Transverse colon (tissue), 4 donors: ENCODE measurements around the gene THAP5. TPM values are rescaled to one million over a fixed set of nuclear protein-coding genes. Genes with fewer than 3 reads are reported as not detected.

Experiments used
- DNase-seq: peaks from one replicate; pipeline ENCODE4 v3.0.0-alpha.2; 2019
- H3K27ac ChIP-seq, 4 donors: fragments of 200-600 bp; sonication (generic); 2 replicates each; pipeline ENCODE4 v1.5.1; 2016 to 2018; ENCODE audit warnings: inconsistent platforms in 4 of 4
- H3K27me3 ChIP-seq: fragments of 200-600 bp; sonication (generic); 2 replicates; pipeline ENCODE4 v1.5.1; 2017; ENCODE audit warnings: inconsistent platforms
- H3K36me3 ChIP-seq, 4 donors: fragments of 200-600 bp; sonication (generic); 2 replicates each; pipeline ENCODE4 v1.5.1; 2017 to 2019; ENCODE audit warnings: inconsistent platforms in 4 of 4
- H3K4me1 ChIP-seq, 4 donors: fragments of 200-600 bp; sonication (generic); 2 replicates each; pipeline ENCODE4 v1.5.1; 2017 to 2020; ENCODE audit warnings: inconsistent platforms in 4 of 4
- H3K4me3 ChIP-seq, 4 donors: fragments of 200-600 bp; sonication (generic); 1 replicate in 1 of 4; 2 replicates in 3 of 4; pipeline versions ENCODE4 v1.5.1 to v1.6.1; 2017 to 2019; ENCODE audit warnings: inconsistent platforms in 4 of 4
- H3K9me3 ChIP-seq, 2 donors: fragments of 200-600 bp; sonication (generic); 2 replicates each; pipeline ENCODE4 v1.5.1; 2017 to 2019; ENCODE audit warnings: inconsistent platforms in 2 of 2
- EP300 ChIP-seq: sonication (generic); formaldehyde crosslinking; IDR thresholded peaks from one replicate; pipeline ENCODE4 v1.6.1; 2017; ENCODE audit warnings: antibody characterized with exemption, low read depth
- POLR2A ChIP-seq: fragments of 450-650 bp; IDR thresholded peaks from one replicate; pipeline ENCODE4 v1.6.1; 2016; ENCODE audit warnings: antibody characterized with exemption, mild to moderate bottlenecking, moderate library complexity
- POLR2AphosphoS5 ChIP-seq, 3 donors: sonication (generic); formaldehyde crosslinking; IDR thresholded peaks; one replicate each; pipeline ENCODE4 v1.6.1; 2016; ENCODE audit warnings: antibody characterized with exemption in 3 of 3
- WGBS, 2 donors: methylation state at CpG; one replicate each; pipeline ENCODE4 v1.1.5; 2018; ENCODE audit warnings: low coverage in 1 of 2; 5-methylcytosine and 5-hydroxymethylcytosine counted together
- in situ Hi-C, 4 donors: fragments of 200-750 bp; cut with MboI; loops; one replicate each; pipeline versions ENCODE4 v1.15.0 to v1.15.1; 2017; ENCODE audit warnings: low sequenced_read_pairs in 3 of 4, low pct_ligation_motif_present in 1 of 4, low pct_unique_long_range_greater_than_20kb in 1 of 4
- intact Hi-C: fragments of 100-400 bp; cut with DNase I; formaldehyde crosslinking; loops from one replicate; pipeline ENCODE4 v1.15.1; 2023; ENCODE audit warnings: low total_unique reads
- total RNA-seq, 4 donors: library from RNA; depleted of rRNA; stranded (reverse); fragments of >200 nt; gene quantifications; one replicate each; pipeline ENCODE4 v1.1.0, GENCODE V29; 2016
- TF ChIP-seq, protein P1 (sequence below), 5 experiments: fragments of 200-600 bp in 3 of 5; fragments of 450-650 bp in 2 of 5; sonication (generic) in 3 of 5; IDR thresholded peaks; 1 replicate in 2 of 5; 2 replicates in 3 of 5; pipeline ENCODE4 v1.5.1; 2016 to 2017; ENCODE audit warnings: antibody characterized with exemption in 5 of 5, inconsistent platforms in 3 of 5, mild to moderate bottlenecking in 2 of 5, moderate library complexity in 1 of 5

Gene THAP5
- total RNA-seq, 4 donors from 2014 or later: 2.2 to 19.1 (median 12.8) TPM

- Histone ChIP-seq H3K27ac (peak overlapping the region; percentile 97 to 100 (median 99)), H3K27me3 (no peaks in the 10 kb centered on the region), H3K4me3 (peak overlapping the region; percentile 58 to 95 (median 78)), H3K36me3 (no peaks in the 10 kb centered on the region), H3K9me3 (no peaks in the 10 kb centered on the region), H3K4me1 (peaks cover 14 to 40% (median 20%) of the 10 kb centered on the region in 4 donors)
- 0 to 1% methylated on average over 2 to 13 of the region's 22 CpGs for WGBS, 2 donors
- in situ Hi-C loops (loop anchor here in 1 of 4 donors (10.0 kb wide), 1 partner anchor 49 kb away; no protein-coding TSS in a partner anchor), intact Hi-C loops (loop anchor here (5.0 kb wide), 1 partner anchor 42 kb away; the partner anchor contains the start of genes DNAJB9 and THAP5)
- TF ChIP-seq POLR2AphosphoS5 (IDR thresholded peaks at IDR 0.05) (peak in 1 of 3 donors; percentile 79), POLR2A (no peak)
- TF ChIP-seq, protein P1, sequence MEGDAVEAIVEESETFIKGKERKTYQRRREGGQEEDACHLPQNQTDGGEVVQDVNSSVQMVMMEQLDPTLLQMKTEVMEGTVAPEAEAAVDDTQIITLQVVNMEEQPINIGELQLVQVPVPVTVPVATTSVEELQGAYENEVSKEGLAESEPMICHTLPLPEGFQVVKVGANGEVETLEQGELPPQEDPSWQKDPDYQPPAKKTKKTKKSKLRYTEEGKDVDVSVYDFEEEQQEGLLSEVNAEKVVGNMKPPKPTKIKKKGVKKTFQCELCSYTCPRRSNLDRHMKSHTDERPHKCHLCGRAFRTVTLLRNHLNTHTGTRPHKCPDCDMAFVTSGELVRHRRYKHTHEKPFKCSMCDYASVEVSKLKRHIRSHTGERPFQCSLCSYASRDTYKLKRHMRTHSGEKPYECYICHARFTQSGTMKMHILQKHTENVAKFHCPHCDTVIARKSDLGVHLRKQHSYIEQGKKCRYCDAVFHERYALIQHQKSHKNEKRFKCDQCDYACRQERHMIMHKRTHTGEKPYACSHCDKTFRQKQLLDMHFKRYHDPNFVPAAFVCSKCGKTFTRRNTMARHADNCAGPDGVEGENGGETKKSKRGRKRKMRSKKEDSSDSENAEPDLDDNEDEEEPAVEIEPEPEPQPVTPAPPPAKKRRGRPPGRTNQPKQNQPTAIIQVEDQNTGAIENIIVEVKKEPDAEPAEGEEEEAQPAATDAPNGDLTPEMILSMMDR (IDR thresholded peaks at IDR 0.05): peak in 1 of 5 experiments; percentile 25
- DNase-seq: no peak
Measured at GRCh38 chr7:108525327-108525984, 44.0 kb downstream of the THAP5 start.

GRCh38 chr7:108522780-108523179, 46.7 kb downstream of the THAP5 start:
- TF ChIP-seq, protein P1 (IDR thresholded peaks at IDR 0.05): no peak
- TF ChIP-seq POLR2AphosphoS5 (IDR thresholded peaks at IDR 0.05) (no peak), EP300 (no peak), POLR2A (no peak)
- WGBS, 2 donors: 88 to 93% methylated on average over 2 of the region's 2 CpGs
- in situ Hi-C loops: loop anchor here in 1 of 4 donors (10.0 kb wide), 1 partner anchor 52 kb away; no protein-coding TSS in a partner anchor
- Histone ChIP-seq H3K4me3 (no peak overlapping the region), H3K9me3 (no peaks in the 10 kb centered on the region), H3K27me3 (no peaks in the 10 kb centered on the region), H3K36me3 (peaks cover 0 to 4% (median 0%) of the 10 kb centered on the region in 4 donors), H3K4me1 (peaks cover 14 to 46% (median 20%) of the 10 kb centered on the region in 4 donors), H3K27ac (no peak overlapping the region)
- intact Hi-C loops: no loop called here
- no peak for DNase-seq

DNA sequence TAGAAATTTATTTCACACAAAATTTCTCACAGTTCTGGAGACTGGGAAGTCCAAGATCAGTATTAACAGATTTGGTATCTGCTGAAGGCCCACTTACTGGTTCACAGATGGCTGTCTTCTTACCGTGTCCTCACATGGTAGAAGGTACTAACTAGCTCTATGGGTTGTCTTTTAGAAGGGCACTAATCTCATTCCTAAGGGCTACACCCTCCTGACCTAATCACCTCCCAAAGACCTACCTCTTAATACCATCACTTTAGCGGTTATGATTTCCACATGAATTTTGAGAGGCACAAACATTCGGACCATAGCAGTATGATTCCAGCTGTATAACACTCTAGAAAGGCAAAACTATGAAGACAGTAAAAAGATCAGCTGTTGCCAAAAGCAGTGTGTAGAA, 51.6 kb downstream of the THAP5 start:
- TF ChIP-seq POLR2A (no peak), POLR2AphosphoS5 (IDR thresholded peaks at IDR 0.05) (no peak), EP300 (no peak)
- H3K4me1 ChIP-seq: peaks cover 0 to 24% (median 0%) of the 10 kb centered on the region in 4 donors
- no peak overlapping the region for H3K27ac ChIP-seq
- peaks cover 0 to 20% (median 8%) of the 10 kb centered on the region in 4 donors for H3K36me3 ChIP-seq
- intact Hi-C loops (loop anchor here (5.0 kb wide), 1 partner anchor 1056 kb away; no protein-coding TSS in a partner anchor), in situ Hi-C loops (no loop called here)
- H3K27me3 ChIP-seq: no peaks in the 10 kb centered on the region
- no peak for DNase-seq
- H3K9me3 ChIP-seq: no peaks in the 10 kb centered on the region
- WGBS, 2 donors: 99 to 100% methylated on average over 3 of the region's 3 CpGs
- no peak overlapping the region for H3K4me3 ChIP-seq

- Histone ChIP-seq H3K4me3 (no peak overlapping the region), H3K9me3 (no peaks in the 10 kb centered on the region), H3K4me1 (peaks cover 0 to 11% (median 0%) of the 10 kb centered on the region in 4 donors), H3K36me3 (peaks cover 0 to 32% (median 12%) of the 10 kb centered on the region in 4 donors), H3K27ac (no peak overlapping the region), H3K27me3 (no peaks in the 10 kb centered on the region)
- 74 to 91% methylated on average over 2 of the region's 2 CpGs for WGBS, 2 donors
- DNase-seq: no peak
- intact Hi-C loops (loop anchor here (5.0 kb wide), 1 partner anchor 1053 kb away; no protein-coding TSS in a partner anchor), in situ Hi-C loops (no loop called here)
- TF ChIP-seq, protein P1 (IDR thresholded peaks at IDR 0.05): no peak
- no peak for TF ChIP-seq POLR2A
- no peak for TF ChIP-seq POLR2AphosphoS5 (IDR thresholded peaks at IDR 0.05)
- TF ChIP-seq EP300: no peak
Measured at GRCh38 chr7:108515630-108516029, 53.9 kb downstream of the THAP5 start.
